ENCODE data around the gene RPTOR. TPM values are rescaled to one million over a fixed set of nuclear protein-coding genes. Genes with fewer than 3 reads are reported as not detected.

RPTOR gene
- total RNA-seq, 1 experiment from 2014 or later, result 58.0 TPM

DNA sequence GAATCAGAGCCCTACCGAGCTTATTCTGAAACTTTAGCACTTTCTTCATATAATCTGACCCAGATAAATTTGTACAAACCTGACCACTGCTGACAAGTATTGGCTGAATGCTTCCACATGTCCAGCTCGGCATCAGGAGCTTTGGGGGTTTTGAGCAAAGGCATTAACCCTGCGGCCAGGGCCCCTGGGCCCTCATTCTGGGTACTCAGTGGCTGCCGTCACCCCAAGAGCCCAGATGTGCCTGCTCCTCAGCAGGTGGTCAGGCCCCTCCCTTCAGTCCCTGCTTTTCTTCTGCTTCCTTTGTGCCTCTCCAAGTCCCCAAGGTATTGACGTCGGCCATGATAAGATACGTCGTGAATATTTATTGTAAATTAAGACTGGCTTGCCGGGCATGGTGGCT is 399.7 kb downstream of the RPTOR start:
- H3K4me3 ChIP-seq (ENCODE audit: low read depth in 2 of 2, low read length in 2 of 2), result no peak overlapping the region
- H3K27me3 ChIP-seq (ENCODE audit: control insufficient read depth, insufficient read depth, low read length), result no peaks in the 10 kb centered on the region
- in situ Hi-C loops (cut with HindIII; ENCODE audit: low pct_unique_long_range_greater_than_20kb, low sequenced_read_pairs) (no loop called here), intact Hi-C loops (cut with micrococcal nuclease; ENCODE audit: unreplicated experiment) (no loop called here)
- DNase-seq (ENCODE audit: low read depth, low spot score) (no peak), ATAC-seq (no peak)
- H3K36me3 ChIP-seq (ENCODE audit: control insufficient read depth, insufficient read depth, low read length), result no peaks in the 10 kb centered on the region
- no TSS peak for BruUV-seq (replicated peaks)
- H3K27ac ChIP-seq (ENCODE audit: low read length), result no peak overlapping the region
- H3K9me3 ChIP-seq (ENCODE audit: control insufficient read depth, insufficient read depth, low read depth, low read length), result no peaks in the 10 kb centered on the region
- TF ChIP-seq SIN3A (IDR thresholded peaks at IDR 0.05; ENCODE audit: borderline replicate concordance, insufficient read depth, low read depth, low read length) (no peak), CTCF (IDR thresholded peaks at IDR 0.05) (no peak), TCF7L2 (IDR thresholded peaks at IDR 0.05; ENCODE audit: low read depth, low read length) (no peak), POLR2AphosphoS5 (IDR thresholded peaks at IDR 0.05; ENCODE audit: low read depth, low read length) (no peak)
- TF ChIP-seq, protein P1, sequence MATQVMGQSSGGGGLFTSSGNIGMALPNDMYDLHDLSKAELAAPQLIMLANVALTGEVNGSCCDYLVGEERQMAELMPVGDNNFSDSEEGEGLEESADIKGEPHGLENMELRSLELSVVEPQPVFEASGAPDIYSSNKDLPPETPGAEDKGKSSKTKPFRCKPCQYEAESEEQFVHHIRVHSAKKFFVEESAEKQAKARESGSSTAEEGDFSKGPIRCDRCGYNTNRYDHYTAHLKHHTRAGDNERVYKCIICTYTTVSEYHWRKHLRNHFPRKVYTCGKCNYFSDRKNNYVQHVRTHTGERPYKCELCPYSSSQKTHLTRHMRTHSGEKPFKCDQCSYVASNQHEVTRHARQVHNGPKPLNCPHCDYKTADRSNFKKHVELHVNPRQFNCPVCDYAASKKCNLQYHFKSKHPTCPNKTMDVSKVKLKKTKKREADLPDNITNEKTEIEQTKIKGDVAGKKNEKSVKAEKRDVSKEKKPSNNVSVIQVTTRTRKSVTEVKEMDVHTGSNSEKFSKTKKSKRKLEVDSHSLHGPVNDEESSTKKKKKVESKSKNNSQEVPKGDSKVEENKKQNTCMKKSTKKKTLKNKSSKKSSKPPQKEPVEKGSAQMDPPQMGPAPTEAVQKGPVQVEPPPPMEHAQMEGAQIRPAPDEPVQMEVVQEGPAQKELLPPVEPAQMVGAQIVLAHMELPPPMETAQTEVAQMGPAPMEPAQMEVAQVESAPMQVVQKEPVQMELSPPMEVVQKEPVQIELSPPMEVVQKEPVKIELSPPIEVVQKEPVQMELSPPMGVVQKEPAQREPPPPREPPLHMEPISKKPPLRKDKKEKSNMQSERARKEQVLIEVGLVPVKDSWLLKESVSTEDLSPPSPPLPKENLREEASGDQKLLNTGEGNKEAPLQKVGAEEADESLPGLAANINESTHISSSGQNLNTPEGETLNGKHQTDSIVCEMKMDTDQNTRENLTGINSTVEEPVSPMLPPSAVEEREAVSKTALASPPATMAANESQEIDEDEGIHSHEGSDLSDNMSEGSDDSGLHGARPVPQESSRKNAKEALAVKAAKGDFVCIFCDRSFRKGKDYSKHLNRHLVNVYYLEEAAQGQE (IDR thresholded peaks at IDR 0.05; ENCODE audit: insufficient read depth in 1 of 2, low read depth in 2 of 2, low read length in 1 of 2), result no peak
- POLR2A ChIA-PET, result no interaction called here
- CTCF ChIA-PET, result no interaction called here
- H3K4me1 ChIP-seq (ENCODE audit: control insufficient read depth, insufficient read depth, low read length), result no peaks in the 10 kb centered on the region

DNA sequence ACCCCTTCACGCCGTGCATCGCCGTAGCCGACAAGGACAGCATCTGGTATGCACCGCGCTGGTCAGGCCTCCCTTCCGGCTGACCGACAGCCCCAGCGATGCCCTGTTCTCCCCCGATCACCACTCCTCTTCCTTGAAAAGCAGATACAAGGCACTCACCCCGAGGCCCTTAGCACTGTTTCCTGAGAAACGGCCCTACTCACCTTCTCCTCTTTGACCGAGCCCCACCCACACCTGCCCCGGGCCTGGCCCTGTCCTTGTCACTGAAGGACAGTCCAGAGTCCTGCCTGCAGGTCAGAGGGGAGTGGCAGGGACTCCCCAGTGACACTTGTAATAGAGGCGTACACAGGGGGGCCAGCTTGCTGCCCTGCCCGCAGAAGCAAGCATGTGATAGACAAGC is 401.1 kb downstream of the RPTOR start:
- H3K36me3 ChIP-seq (ENCODE audit: control insufficient read depth, insufficient read depth, low read length), result no peaks in the 10 kb centered on the region
- TF ChIP-seq CTCF (IDR thresholded peaks at IDR 0.05) (no peak), TCF7L2 (IDR thresholded peaks at IDR 0.05; ENCODE audit: low read depth, low read length) (no peak), POLR2AphosphoS5 (IDR thresholded peaks at IDR 0.05; ENCODE audit: low read depth, low read length) (no peak), SIN3A (IDR thresholded peaks at IDR 0.05; ENCODE audit: borderline replicate concordance, insufficient read depth, low read depth, low read length) (no peak)
- TF ChIP-seq, protein P1 (IDR thresholded peaks at IDR 0.05; ENCODE audit: insufficient read depth in 1 of 2, low read depth in 2 of 2, low read length in 1 of 2), result no peak
- in situ Hi-C loops (cut with HindIII; ENCODE audit: low pct_unique_long_range_greater_than_20kb, low sequenced_read_pairs), result no loop called here
- H3K27me3 ChIP-seq (ENCODE audit: control insufficient read depth, insufficient read depth, low read length), result no peaks in the 10 kb centered on the region
- H3K4me1 ChIP-seq (ENCODE audit: control insufficient read depth, insufficient read depth, low read length), result no peaks in the 10 kb centered on the region
- ChIA-PET POLR2A (interaction anchor here (0.6 kb wide), 1 partner anchor 30 kb away, joined by 4 read pairs; no protein-coding TSS in a partner anchor), CTCF (no interaction called here)
- H3K4me3 ChIP-seq (ENCODE audit: low read depth in 2 of 2, low read length in 2 of 2), result no peak overlapping the region
- no TSS peak for BruUV-seq (replicated peaks)
- H3K9me3 ChIP-seq (ENCODE audit: control insufficient read depth, insufficient read depth, low read depth, low read length), result no peaks in the 10 kb centered on the region
- H3K27ac ChIP-seq (ENCODE audit: low read length), result no peak overlapping the region
- intact Hi-C loops (cut with micrococcal nuclease; ENCODE audit: unreplicated experiment), result no loop called here
- no peak for DNase-seq (ENCODE audit: low read depth, low spot score)
- no peak for ATAC-seq
